Epithelial cell of esophagus (primary cell): ENCODE results near the gene PLA1A.
"Not testable (repeated sequence)": the region's sequence is repeated elsewhere in the genome, so short reads cannot be mapped to it uniquely, and the experiment has no call there.

Experiments used
- DNase-seq: peaks from one replicate; pipeline ENCODE4 v3.0.0; 2010; ENCODE audit warnings: low read depth
- H3K4me3 ChIP-seq: 2 replicates; pipeline ENCODE4 v1.5.1; 2011; ENCODE audit warnings: mild to moderate bottlenecking, low read length, control low read depth
- TF ChIP-seq, protein P1 (sequence below): IDR thresholded peaks from 2 replicates; pipeline ENCODE4 v1.5.1; 2011; ENCODE audit warnings: low read depth, mild to moderate bottlenecking, low read length, control low read depth, inconsistent platforms; ENCODE audit not compliant: insufficient read depth; ENCODE audit errors: missing control alignments

Gene PLA1A

DNA sequence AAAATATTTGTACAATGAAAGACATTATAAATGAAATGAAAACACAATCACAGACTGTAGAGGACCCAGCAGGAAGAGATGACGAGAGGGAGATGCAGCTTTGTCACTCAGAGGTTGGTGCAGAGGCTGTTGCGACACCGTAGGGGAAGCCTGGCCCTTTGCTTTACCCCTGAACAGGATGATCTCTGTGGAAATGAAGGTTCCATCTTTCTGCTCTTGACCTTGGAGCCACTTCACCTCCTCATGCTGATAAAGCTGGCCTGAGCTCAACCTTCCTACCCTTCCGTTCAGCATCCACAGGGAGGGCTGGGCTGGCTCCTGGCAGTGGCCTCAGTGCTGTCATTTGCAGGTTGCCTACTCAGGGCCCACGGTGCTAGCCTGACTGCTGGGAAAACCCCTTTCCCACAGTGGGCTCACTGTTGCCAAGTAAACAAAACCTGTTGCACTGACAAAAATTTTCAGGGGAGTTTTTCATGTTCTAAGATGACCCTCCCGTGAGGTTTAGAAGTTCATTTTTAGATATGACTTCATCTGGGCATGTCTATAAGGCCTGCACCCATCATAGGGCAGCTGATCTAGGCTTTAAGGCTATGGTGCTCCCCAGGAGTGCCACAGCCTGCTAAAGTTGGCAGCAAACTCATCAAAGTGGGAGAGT lies 35.3 kb upstream of the PLA1A start:
- no peak for DNase-seq
- no peak overlapping the region for H3K4me3 ChIP-seq
- TF ChIP-seq, protein P1, sequence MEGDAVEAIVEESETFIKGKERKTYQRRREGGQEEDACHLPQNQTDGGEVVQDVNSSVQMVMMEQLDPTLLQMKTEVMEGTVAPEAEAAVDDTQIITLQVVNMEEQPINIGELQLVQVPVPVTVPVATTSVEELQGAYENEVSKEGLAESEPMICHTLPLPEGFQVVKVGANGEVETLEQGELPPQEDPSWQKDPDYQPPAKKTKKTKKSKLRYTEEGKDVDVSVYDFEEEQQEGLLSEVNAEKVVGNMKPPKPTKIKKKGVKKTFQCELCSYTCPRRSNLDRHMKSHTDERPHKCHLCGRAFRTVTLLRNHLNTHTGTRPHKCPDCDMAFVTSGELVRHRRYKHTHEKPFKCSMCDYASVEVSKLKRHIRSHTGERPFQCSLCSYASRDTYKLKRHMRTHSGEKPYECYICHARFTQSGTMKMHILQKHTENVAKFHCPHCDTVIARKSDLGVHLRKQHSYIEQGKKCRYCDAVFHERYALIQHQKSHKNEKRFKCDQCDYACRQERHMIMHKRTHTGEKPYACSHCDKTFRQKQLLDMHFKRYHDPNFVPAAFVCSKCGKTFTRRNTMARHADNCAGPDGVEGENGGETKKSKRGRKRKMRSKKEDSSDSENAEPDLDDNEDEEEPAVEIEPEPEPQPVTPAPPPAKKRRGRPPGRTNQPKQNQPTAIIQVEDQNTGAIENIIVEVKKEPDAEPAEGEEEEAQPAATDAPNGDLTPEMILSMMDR, result no peak

DNA sequence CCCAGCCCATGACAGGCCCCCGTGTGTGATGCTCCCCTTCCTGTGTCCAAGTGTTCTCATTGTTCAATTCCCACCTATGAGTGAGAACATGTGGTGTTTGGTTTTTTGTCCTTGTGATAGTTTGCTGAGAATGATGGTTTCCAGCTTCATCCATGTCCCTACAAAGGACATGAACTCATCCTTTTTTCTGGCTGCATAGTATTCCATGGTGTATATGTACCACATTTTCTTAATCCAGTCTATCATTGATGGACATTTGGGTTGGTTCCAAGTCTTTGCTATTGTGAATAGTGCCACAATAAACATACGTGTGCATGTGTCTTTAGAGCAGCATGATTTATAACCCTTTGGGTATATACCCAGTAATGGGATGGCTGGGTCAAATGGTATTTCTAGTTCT lies 34.4 kb upstream of the PLA1A start:
- not testable (repeated sequence) for H3K4me3 ChIP-seq, DNase-seq

DNA sequence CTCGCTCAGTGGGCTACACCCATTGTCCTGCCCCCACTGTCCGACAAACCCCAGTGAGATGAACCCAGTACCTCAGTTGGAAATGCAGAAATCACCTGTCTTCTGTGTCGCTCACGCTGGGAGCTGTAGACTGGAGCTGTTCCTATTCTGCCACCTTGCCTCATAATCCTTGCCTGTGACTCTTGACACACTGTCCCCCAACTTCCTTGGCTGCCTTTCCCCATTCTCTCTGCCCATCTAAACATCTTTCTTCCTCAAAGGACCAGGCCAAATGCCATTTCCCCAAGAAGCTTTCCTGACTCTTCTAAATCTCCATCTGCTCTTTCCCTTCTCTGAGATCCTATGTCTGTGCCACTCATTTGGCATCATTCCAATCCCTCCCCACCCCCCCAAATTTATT lies 28.5 kb upstream of the PLA1A start:
- H3K4me3 ChIP-seq, result no peak overlapping the region
- no peak for DNase-seq
- TF ChIP-seq, protein P1, result no peak

DNA sequence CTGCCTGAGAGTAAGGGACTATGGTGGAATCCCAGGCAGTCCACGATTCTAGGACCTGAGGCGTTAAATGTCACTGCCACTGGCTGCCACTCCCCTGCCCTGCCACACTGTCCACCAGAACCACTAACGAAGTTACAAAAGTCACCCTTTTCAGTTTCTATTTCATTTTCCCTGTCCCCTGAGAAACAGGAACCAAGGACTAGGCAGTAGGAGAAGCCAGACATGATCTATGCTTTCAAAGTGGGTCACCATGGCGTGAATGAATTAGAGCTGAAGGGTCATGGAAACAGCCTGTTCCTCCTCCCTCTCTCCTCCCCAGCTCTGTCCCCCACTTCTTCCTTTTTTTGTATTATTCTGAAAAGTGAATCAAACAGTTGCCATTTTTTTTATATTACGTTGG lies 27.5 kb upstream of the PLA1A start:
- TF ChIP-seq, protein P1, result no peak
- no peak overlapping the region for H3K4me3 ChIP-seq
- no peak for DNase-seq

DNA sequence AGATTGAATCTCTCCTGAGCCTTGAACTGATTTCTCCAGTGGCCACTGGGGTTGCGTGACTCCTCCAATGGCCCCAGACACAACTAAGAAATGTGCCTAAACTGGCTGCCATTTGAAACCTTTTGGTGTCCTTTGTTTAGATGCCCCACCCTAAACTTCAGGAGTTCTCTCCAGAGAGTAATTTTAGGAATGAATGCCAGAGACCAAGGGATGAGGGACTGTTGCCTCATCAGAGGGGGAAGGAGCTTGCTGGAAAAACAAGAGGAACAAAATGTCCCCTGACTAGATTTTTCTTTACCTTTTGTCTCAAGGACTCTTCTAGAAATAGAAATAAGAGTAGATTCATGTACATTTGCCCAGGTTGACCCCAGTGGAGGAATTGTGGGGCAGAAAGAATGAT lies 26.5 kb upstream of the PLA1A start:
- TF ChIP-seq, protein P1, result no peak
- H3K4me3 ChIP-seq, result no peak overlapping the region
- no peak for DNase-seq

DNA sequence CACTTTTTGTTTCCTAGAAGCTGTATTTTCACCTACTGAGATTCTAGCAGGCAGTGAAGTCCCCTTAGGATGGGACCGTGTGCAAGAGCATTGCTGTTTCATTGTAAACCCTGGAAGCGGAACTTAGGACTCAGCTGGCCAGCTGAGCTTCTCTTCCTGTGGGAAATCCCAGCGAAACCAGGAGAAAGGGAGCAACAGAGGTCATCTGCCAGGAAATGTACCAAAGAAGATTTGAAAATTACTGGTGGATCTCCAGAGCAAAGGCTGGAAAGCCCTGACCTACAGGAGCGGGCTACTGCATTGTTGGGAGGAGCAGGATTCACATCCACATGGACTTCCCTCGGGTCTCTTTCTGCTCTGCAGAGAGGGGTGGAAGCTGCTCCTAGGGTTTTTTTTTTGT lies 26.0 kb upstream of the PLA1A start:
- TF ChIP-seq, protein P1, result no peak
- DNase-seq, result no peak
- no peak overlapping the region for H3K4me3 ChIP-seq

DNA sequence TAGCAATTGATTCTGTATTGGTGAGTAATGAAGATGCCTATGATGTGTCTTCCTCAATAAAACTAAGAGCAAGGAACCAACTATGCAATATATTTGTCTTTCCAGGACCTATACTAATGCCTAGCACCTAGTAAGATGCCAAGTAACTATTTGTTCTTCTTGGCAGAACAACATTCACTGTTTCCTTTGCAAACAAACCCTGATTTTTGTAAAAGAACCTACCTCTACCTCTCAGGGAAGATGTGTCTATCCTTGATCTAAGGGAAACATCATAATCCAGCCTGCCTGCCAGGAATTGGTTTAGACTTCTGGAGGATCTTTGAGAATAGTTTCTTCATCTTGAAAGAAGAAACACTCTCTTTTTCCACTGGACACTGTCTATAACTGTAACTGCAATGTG lies 22.2 kb upstream of the PLA1A start:
- H3K4me3 ChIP-seq, result no peak overlapping the region

More for the DNA sequence above, 22.2 kb upstream of the PLA1A start:
- DNase-seq, result no peak
- TF ChIP-seq, protein P1, result no peak
